ENCODE results near the gene DDX5. TPM values are rescaled to one million over a fixed set of nuclear protein-coding genes. Genes with fewer than 3 reads are reported as not detected.
A peak's percentile ranks its signal among the peaks of the same experiment; 100 is the strongest.

Gene DDX5
- total RNA-seq, result 216 TPM
- polyA plus RNA-seq (ENCODE audit: insufficient read depth in 1 of 8, insufficient read length in 8 of 8, low replicate concordance in 1 of 8), result 100 to 1,000 TPM; 319 to 494 (median 420) TPM
- long read RNA-seq, donor 1, transcript DDX5-201 (13 exons, 2,554 nt), result major isoform, 45 of 63 reads
- long read RNA-seq, donor 1, partial matches to known transcripts, result 14 of 63 reads
- long read RNA-seq, donor 1, other reads (novel, unspliced or antisense), result 0 of 63 reads
- long read RNA-seq, donor 2, transcript DDX5-201 (13 exons, 2,554 nt), result major isoform, 12 of 15 reads
- long read RNA-seq, donor 2, partial matches to known transcripts, result 0 of 15 reads
- long read RNA-seq, donor 2, other reads (novel, unspliced or antisense), result 0 of 15 reads
- long read RNA-seq, donor 3, transcript DDX5-201 (13 exons, 2,554 nt), result major isoform, 83 of 99 reads
- long read RNA-seq, donor 3, partial matches to known transcripts, result 11 of 99 reads
- long read RNA-seq, donor 3, other reads (novel, unspliced or antisense), result 0 of 99 reads
- long read RNA-seq, donor 4, transcript DDX5-201 (13 exons, 2,554 nt), result major isoform, 38 of 82 reads
- long read RNA-seq, donor 4, partial matches to known transcripts, result 37 of 82 reads
- long read RNA-seq, donor 4, other reads (novel, unspliced or antisense), result 0 of 82 reads
- long read RNA-seq, donor 5, transcript DDX5-233 (2 exons, 699 nt), result minor isoform, 6 of 292 reads
- long read RNA-seq, donor 5, transcript DDX5-201 (13 exons, 2,554 nt), result major isoform, 174 of 292 reads
- long read RNA-seq, donor 5, partial matches to known transcripts, result 97 of 292 reads
- long read RNA-seq, donor 5, other reads (novel, unspliced or antisense), result 6 of 292 reads
- long read RNA-seq, donor 6, transcript DDX5-201 (13 exons, 2,554 nt), result major isoform, 118 of 251 reads
- long read RNA-seq, donor 6, partial matches to known transcripts, result 110 of 251 reads
- long read RNA-seq, donor 6, other reads (novel, unspliced or antisense), result 11 of 251 reads
- long read RNA-seq, donor 7, transcript DDX5-213 (4 exons, 820 nt), result minor isoform, 5 of 166 reads
- long read RNA-seq, donor 7, transcript DDX5-215 (12 exons, 3,558 nt), result minor isoform, 5 of 166 reads
- long read RNA-seq, donor 7, transcript DDX5-201 (13 exons, 2,554 nt), result major isoform, 58 of 166 reads
- long read RNA-seq, donor 7, partial matches to known transcripts, result 90 of 166 reads
- long read RNA-seq, donor 7, other reads (novel, unspliced or antisense), result 0 of 166 reads
- long read RNA-seq, donor 8, transcript DDX5-201 (13 exons, 2,554 nt), result major isoform, 73 of 105 reads
- long read RNA-seq, donor 8, partial matches to known transcripts, result 25 of 105 reads
- long read RNA-seq, donor 8, other reads (novel, unspliced or antisense), result 0 of 105 reads
- long read RNA-seq, donor 9, transcript DDX5-201 (13 exons, 2,554 nt), result major isoform, 50 of 129 reads
- long read RNA-seq, donor 9, partial matches to known transcripts, result 67 of 129 reads
- long read RNA-seq, donor 9, other reads (novel, unspliced or antisense), result 0 of 129 reads
- long read RNA-seq, donor 10, transcript DDX5-215 (12 exons, 3,558 nt), result minor isoform, 10 of 149 reads
- long read RNA-seq, donor 10, transcript DDX5-201 (13 exons, 2,554 nt), result major isoform, 89 of 149 reads
- long read RNA-seq, donor 10, partial matches to known transcripts, result 45 of 149 reads
- long read RNA-seq, donor 10, other reads (novel, unspliced or antisense), result 0 of 149 reads
- long read RNA-seq, donor 11, transcript DDX5-201 (13 exons, 2,554 nt), result major isoform, 48 of 74 reads
- long read RNA-seq, donor 11, partial matches to known transcripts, result 21 of 74 reads
- long read RNA-seq, donor 11, other reads (novel, unspliced or antisense), result 0 of 74 reads

DNA sequence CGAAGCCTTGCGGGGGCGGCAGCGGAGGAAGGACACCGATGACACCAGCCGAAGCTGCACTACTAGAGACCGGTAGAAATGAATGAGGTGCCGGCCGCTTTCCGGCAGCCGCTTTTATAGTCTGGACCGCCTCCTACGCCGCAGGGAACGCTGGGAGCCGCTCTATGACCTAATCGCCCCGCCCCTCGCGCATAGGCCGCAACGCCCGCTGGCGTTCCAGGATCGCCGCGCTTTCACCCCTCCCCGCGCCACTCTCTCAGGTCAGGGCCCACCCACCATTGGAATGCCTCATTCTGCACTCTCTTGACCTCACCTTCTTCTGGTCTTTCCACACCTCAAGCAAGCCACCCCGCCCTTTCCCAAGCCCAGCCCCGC, at the start of gene DDX5:
TSS of gene DDX5 (minus strand) at position 89 of the 375 bp plus-strand sequence. CDS start 170 bp downstream, outside the sequence.
- Histone ChIP-seq H3K27me3 (ENCODE audit: control insufficient read depth, insufficient read depth, low read length) (peaks cover 3% of the 10 kb centered on the region), H3K27ac (ENCODE audit: low read length) (peak within 1 kb of the TSS; percentile 100), H3K9me3 (replicated peaks; ENCODE audit: control insufficient read depth, low read depth, low read length) (no peaks in the 10 kb centered on the region), H3K4me1 (ENCODE audit: control insufficient read depth, insufficient read depth, low read length) (peaks cover 18% of the 10 kb centered on the region), H3K4me3 (ENCODE audit: low read length) (peak within 1 kb of the TSS; percentile 100), H3K36me3 (ENCODE audit: control insufficient read depth, insufficient read depth, low read length) (peaks cover 51% of the 10 kb centered on the region)
- peak; percentile 98 for DNase-seq
- WGBS (ENCODE audit: insufficient coverage), result 0% methylated on average over 29 of the region's 31 CpGs

DNA sequence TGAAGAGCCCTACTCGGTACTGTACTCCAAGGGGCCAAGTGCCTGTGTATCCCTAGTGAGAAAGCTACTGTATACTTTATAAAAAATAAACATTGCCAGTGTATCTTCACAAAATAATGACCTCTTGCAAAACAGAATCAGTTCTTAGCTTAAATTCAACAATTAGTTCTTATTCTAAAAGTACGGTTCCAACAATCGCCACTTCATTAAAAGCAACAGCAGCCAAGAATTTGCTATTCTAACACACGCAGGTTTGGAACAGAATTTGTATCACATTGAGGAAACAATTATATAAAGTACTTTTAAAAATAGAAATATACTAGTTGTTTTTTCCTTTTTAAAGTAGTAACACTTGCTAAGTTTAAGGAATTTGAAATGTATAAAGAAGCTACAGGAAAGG, 49.2 kb upstream of the DDX5 start:
- H3K36me3 ChIP-seq (ENCODE audit: control insufficient read depth, insufficient read depth, low read length), result peaks cover 24% of the 10 kb centered on the region
- WGBS (ENCODE audit: insufficient coverage), result no CpG with 5 or more reads among the region's 4 CpGs

DNA sequence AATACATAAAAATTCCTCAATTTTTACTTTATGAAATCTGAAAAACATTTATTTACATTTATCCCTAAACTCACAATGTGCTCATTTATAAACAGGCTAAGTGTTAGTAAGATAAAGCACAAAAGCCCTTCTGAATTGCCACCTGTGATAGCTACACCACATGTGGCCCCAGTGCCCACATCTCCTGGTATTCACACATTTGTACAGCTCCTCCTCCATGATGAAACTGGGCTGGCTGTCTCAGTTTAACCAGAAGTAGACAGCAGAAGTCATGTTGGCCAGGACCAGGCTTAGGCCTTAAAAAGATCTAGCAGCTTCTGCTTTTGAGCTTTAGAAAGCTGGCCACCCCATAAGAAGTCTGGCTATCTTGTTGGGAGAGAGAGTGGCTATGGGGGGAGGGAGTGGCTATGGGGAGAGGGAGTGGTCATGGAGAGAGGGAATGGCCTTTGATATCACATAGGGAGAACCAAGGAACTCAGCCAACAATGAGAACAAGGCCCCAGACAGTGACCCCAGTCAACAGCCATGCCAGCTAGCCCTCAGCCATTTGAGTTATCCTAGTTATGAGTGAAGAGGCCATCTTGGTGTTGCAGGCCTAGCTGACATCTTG, 48.0 kb upstream of the DDX5 start:
- Histone ChIP-seq H3K36me3 (ENCODE audit: control insufficient read depth, insufficient read depth, low read length) (peaks cover 23% of the 10 kb centered on the region), H3K4me1 (ENCODE audit: control insufficient read depth, insufficient read depth, low read length) (peaks cover 2% of the 10 kb centered on the region), H3K4me3 (ENCODE audit: low read length) (no peak overlapping the region), H3K27me3 (ENCODE audit: control insufficient read depth, insufficient read depth, low read length) (no peaks in the 10 kb centered on the region), H3K27ac (ENCODE audit: low read length) (no peak overlapping the region), H3K9me3 (replicated peaks; ENCODE audit: control insufficient read depth, low read depth, low read length) (no peaks in the 10 kb centered on the region)
- no peak for DNase-seq

More for the DNA sequence above, 49.2 kb upstream of the DDX5 start:
- no peak for DNase-seq
- Histone ChIP-seq H3K27me3 (ENCODE audit: control insufficient read depth, insufficient read depth, low read length) (no peaks in the 10 kb centered on the region), H3K27ac (ENCODE audit: low read length) (no peak overlapping the region), H3K4me3 (ENCODE audit: low read length) (no peak overlapping the region), H3K9me3 (replicated peaks; ENCODE audit: control insufficient read depth, low read depth, low read length) (no peaks in the 10 kb centered on the region), H3K4me1 (ENCODE audit: control insufficient read depth, insufficient read depth, low read length) (peaks cover 2% of the 10 kb centered on the region)

DNA sequence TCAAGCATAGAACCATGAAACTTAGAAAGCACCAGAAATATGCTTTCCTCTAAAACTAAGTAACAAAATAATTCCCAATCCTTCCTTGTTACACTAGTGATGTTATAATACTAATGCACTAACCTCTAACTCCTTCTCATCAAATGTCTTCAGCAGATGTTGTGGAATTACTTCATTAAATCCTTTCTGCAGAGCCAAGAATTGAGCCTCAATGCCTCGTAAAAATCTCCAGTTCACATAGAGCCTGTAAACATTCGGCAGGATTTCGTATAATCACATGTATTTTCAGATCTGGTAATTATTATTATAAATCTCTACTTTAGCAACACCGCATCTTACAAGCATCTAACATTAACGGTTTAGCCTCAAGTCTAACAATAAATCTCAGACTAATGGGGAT, 45.4 kb upstream of the DDX5 start:
- H3K36me3 ChIP-seq (ENCODE audit: control insufficient read depth, insufficient read depth, low read length), result peaks cover 36% of the 10 kb centered on the region
- H3K9me3 ChIP-seq (replicated peaks; ENCODE audit: control insufficient read depth, low read depth, low read length), result no peaks in the 10 kb centered on the region
- WGBS (ENCODE audit: insufficient coverage), result no CpG with 5 or more reads among the region's 5 CpGs
- DNase-seq, result peak; percentile 84
- H3K27me3 ChIP-seq (ENCODE audit: control insufficient read depth, insufficient read depth, low read length), result no peaks in the 10 kb centered on the region
- H3K27ac ChIP-seq (ENCODE audit: low read length), result peak overlapping the region; percentile 49
- H3K4me1 ChIP-seq (ENCODE audit: control insufficient read depth, insufficient read depth, low read length), result peaks cover 2% of the 10 kb centered on the region
- H3K4me3 ChIP-seq (ENCODE audit: low read length), result no peak overlapping the region

DNA sequence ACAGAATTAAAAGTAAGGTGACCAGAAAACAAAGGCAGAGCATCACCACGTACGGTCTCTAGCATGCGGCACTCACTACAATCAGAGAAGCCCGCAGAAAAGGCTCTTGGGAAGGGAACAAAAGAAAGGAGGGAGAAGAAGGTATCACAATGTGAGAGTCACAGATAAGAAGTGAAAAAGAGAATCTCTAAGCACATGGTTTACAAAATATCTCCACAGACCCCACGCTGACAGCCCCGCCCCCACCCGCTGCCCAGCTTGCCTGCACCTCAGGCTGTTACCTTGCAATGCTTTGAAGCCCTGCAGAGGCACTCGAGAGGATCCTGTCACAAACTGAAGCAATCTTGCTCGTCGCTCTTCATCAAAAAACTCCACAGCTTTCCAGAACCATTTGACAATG, 41.2 kb upstream of the DDX5 start:
- no peak for DNase-seq
- no peak overlapping the region for H3K4me3 ChIP-seq (ENCODE audit: low read length)
- no peaks in the 10 kb centered on the region for H3K9me3 ChIP-seq (replicated peaks; ENCODE audit: control insufficient read depth, low read depth, low read length)
- H3K36me3 ChIP-seq (ENCODE audit: control insufficient read depth, insufficient read depth, low read length), result peaks cover 38% of the 10 kb centered on the region
- no peak overlapping the region for H3K27ac ChIP-seq (ENCODE audit: low read length)
- H3K4me1 ChIP-seq (ENCODE audit: control insufficient read depth, insufficient read depth, low read length), result peaks cover 2% of the 10 kb centered on the region
- WGBS (ENCODE audit: insufficient coverage), result 68% methylated on average over 3 of the region's 10 CpGs
- no peaks in the 10 kb centered on the region for H3K27me3 ChIP-seq (ENCODE audit: control insufficient read depth, insufficient read depth, low read length)

DNA sequence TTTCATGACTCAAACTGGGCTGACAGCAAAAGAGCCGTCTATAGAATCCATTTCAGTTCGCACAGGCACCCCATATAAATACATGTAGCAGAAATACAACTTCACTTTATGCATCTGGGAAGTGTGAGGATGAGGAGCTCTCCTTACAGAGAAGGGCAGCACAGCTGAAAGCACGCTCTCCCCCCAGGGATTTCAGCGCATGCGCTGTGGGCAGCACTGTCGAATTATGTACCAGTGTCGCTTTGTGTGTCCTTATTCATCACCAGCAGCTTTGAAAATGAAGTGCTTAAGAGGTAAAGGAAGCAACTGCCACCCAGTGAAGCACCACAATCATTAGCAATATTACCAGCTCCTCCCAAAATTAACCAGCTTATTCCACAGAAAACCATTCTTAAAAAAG, 40.6 kb upstream of the DDX5 start:
- Histone ChIP-seq H3K4me1 (ENCODE audit: control insufficient read depth, insufficient read depth, low read length) (peaks cover 2% of the 10 kb centered on the region), H3K27me3 (ENCODE audit: control insufficient read depth, insufficient read depth, low read length) (no peaks in the 10 kb centered on the region), H3K36me3 (ENCODE audit: control insufficient read depth, insufficient read depth, low read length) (peaks cover 43% of the 10 kb centered on the region), H3K27ac (ENCODE audit: low read length) (no peak overlapping the region), H3K9me3 (replicated peaks; ENCODE audit: control insufficient read depth, low read depth, low read length) (no peaks in the 10 kb centered on the region), H3K4me3 (ENCODE audit: low read length) (no peak overlapping the region)
- 78% methylated on average over 3 of the region's 7 CpGs for WGBS (ENCODE audit: insufficient coverage)
- no peak for DNase-seq

GRCh38 chr17:64544742-64545141, 38.7 kb upstream of the DDX5 start:
- WGBS (ENCODE audit: insufficient coverage), result no CpG with 5 or more reads among the region's 2 CpGs
- Histone ChIP-seq H3K9me3 (replicated peaks; ENCODE audit: control insufficient read depth, low read depth, low read length) (no peaks in the 10 kb centered on the region), H3K4me3 (ENCODE audit: low read length) (no peak overlapping the region), H3K36me3 (ENCODE audit: control insufficient read depth, insufficient read depth, low read length) (peaks cover 44% of the 10 kb centered on the region), H3K27ac (ENCODE audit: low read length) (no peak overlapping the region), H3K4me1 (ENCODE audit: control insufficient read depth, insufficient read depth, low read length) (no peaks in the 10 kb centered on the region), H3K27me3 (ENCODE audit: control insufficient read depth, insufficient read depth, low read length) (no peaks in the 10 kb centered on the region)
- no peak for DNase-seq

DNA sequence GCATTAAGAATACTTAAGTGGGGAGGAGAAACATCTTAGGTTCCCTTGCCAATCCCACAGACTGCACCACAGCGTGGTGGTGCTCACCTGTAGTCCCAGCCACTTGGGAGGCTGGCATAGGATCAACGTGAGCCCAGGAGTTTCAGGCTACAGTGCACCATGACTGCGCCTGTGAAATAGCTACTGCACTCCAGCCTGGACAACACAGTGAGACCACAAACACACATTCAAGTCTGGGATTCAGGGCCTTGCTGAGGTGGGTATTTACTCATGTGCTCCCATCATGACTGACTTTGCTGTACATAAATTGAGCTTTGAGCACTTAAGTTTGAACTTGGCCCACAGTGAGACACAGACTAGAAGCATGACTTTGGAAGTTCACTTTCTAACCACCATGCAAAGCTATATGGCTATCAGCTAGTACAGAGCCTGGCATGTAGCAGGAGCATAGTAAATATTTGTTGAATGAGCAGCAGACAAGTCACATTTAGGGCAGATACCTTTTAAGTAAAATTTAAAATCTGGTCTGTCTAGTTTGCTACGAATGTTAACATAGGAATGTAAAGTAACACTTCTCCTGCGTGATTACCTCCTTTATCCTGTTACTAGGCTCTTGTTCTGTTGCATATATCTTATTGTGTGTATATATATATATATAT, 34.2 kb upstream of the DDX5 start:
- H3K36me3 ChIP-seq (ENCODE audit: control insufficient read depth, insufficient read depth, low read length), result peaks cover 51% of the 10 kb centered on the region
- H3K27ac ChIP-seq (ENCODE audit: low read length), result no peak overlapping the region
- H3K9me3 ChIP-seq (replicated peaks; ENCODE audit: control insufficient read depth, low read depth, low read length), result no peaks in the 10 kb centered on the region
- H3K4me1 ChIP-seq (ENCODE audit: control insufficient read depth, insufficient read depth, low read length), result no peaks in the 10 kb centered on the region
- H3K4me3 ChIP-seq (ENCODE audit: low read length), result no peak overlapping the region
- no CpG with 5 or more reads among the region's 5 CpGs for WGBS (ENCODE audit: insufficient coverage)
- no peaks in the 10 kb centered on the region for H3K27me3 ChIP-seq (ENCODE audit: control insufficient read depth, insufficient read depth, low read length)
- DNase-seq, result no peak
